Activated CD8-positive, alpha-beta memory T cell treated with anti-CD3 and anti-CD28 coated beads for 48 hours (primary cell): ENCODE measurements around the gene FCRLB.
"Not testable (repeated sequence)": the region's sequence is repeated elsewhere in the genome, so short reads cannot be mapped to it uniquely, and the experiment has no call there.

Experiments used
- DNase-seq, 3 experiments: peaks; one replicate each; pipeline ENCODE4 v3.0.0-alpha.2; 2020; ENCODE audit warnings: low read depth in 2 of 3, low spot score in 2 of 3

The FCRLB gene

DNA sequence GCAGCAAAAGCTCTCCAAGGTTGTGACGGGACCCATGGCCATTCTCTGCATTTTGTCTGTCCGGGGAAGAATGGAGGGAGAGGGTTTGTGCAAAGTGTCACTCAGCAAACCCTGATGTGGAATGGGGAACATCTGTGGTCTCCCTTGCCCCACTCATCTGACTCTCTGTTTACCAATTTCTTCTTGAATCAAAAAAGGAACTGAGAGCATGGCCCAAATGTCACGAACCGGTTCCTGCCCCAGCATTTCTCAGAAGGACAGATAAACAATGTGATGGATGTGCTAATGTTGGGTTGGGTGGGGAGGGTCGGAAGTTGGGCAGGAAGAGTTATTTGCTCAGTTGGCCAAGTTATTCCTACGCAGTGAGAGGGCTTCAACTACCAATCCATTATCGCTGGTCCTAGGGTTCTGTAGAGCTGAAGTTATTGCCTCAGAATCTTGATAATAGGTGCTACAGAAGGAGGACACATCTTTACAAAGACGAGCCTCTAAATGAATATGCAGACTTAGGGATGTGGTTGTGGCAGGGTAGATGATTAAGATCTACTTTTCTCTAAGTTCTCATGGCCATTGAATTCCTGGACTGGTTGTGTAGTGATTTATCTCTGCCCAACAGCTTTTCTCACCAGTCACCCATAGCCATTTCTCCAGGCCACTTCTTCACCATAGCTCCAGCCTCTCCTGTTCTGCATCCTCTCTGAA is 18.7 kb downstream of the FCRLB start:
- DNase-seq = no peak

DNA sequence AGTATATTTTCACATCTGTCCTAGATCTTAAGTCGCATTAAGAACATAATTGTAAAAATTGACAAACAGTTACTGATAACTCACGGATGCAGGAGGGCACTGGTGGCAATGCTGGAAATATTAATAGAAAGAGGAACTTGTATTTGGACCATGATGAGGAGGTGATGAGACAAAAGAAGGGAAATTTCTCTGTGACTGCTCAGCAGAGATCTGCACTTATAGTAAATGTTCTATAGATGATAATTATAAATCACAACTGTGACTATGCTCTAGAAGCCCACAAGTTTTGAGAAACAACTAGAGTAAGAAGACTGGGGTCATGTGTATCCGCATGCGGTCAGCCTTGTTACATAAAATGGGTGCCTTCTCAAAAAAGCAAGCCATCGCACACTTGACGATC is 19.6 kb downstream of the FCRLB start:
- no peak for DNase-seq

DNA sequence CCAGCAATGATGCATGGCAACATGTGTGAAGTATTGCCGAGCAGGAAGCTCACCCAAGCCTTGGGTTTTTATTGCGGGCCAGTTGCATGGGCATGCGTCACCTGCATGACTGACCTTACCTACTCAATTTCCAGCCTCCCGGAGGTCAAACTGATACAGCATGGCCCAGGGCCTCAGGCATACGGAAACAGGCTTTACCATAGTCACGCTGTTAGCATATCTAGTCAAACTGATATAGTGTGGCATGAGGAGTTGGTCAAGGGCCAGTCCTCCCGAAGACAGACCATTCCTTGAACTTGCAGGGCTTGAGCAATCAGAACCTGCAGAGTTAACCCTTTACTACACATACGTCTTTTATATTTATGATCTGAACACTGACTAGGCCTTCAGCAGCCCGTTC is 21.9 kb downstream of the FCRLB start:
- DNase-seq = no peak

DNA sequence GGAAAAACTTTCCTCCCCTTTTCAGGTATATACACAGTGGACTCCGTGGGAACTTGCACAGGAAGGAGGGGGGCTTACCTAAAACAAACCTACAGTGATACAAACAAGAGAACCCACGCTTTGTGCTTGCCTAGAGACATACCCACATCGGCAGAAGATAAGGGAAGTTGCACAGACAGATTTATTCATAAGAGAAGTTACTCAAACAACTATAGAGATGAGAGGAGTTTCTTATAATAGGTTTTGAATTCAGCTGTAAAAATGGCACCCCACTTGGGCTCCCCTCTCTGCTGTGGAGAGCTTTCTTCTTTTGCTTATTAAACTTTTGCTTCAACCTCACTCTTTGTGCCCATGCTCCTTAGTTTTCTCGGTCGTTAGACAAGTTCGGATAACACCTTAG is 26.5 kb downstream of the FCRLB start:
- DNase-seq = no peak

DNA sequence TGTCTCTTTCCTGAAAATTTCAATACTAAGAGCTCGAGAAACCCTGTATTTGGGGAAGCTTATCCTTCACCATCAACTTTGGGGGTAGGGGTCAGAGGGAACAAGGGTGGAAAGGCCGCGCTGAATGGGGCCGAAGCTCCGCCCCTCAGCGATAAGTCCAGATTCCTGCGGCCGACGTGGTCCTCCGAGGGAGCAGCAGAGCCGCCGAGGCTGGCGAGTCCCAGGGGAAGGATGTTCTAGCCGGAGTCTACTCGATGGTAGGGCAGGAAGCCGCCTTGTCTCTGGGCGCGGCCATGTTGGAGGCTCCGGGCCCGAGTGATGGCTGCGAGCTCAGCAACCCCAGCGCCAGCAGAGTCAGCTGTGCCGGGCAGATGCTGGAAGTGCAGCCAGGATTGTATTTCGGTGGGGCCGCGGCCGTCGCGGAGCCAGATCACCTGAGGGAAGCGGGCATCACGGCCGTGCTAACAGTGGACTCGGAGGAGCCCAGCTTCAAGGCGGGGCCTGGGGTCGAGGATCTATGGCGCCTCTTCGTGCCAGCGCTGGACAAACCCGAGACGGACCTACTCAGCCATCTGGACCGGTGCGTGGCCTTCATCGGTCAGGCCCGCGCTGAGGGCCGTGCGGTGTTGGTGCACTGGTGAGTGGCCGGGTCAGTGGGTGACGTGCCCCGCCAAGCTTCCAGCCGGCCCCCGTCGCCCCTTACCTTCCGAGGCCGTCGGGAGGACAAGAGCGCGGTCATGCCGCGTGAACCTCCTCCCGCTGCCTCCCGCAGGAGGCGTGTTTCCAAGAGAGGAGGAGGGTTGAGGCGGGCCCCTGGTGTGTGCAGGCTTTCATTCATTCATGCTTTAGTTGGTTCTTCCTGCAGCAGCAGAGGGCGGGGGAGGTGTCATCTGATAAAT is 28.4 kb downstream of the FCRLB start, which contains the start of gene DUSP12:
TSS of gene DUSP12 (plus strand) at position 278 of the 899 bp plus-strand sequence. CDS start at position 294, 16 bp downstream.
- DNase-seq = peak; percentile 67 to 80 (median 76)

DNA sequence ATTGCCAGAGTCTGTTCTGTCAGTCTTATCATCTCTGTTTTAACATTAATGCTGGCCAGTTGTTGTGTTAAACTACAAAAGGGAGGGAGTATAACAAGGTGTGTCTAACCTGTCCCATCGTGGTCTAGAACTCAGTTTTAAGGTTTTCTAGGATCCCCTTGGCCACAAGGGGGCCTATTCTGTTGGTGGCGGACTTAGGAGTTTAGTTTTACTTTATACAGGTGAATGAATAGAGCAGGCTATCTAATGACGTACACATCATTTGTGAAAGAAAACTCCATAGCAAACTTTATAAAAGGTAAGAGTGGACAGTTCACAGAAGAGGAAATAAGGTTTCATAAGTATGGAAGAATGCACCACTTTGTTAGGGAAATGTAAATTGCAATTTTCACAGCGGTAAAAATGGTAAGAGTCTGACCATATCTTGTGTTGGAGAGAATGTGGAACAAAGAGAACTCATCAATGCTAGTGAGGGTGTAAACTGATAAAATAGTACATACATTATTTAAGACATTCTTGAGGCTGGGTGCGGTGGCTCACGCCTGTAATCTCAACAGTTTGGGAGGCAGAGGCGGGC is 42.3 kb downstream of the FCRLB start:
- DNase-seq = no peak

DNA sequence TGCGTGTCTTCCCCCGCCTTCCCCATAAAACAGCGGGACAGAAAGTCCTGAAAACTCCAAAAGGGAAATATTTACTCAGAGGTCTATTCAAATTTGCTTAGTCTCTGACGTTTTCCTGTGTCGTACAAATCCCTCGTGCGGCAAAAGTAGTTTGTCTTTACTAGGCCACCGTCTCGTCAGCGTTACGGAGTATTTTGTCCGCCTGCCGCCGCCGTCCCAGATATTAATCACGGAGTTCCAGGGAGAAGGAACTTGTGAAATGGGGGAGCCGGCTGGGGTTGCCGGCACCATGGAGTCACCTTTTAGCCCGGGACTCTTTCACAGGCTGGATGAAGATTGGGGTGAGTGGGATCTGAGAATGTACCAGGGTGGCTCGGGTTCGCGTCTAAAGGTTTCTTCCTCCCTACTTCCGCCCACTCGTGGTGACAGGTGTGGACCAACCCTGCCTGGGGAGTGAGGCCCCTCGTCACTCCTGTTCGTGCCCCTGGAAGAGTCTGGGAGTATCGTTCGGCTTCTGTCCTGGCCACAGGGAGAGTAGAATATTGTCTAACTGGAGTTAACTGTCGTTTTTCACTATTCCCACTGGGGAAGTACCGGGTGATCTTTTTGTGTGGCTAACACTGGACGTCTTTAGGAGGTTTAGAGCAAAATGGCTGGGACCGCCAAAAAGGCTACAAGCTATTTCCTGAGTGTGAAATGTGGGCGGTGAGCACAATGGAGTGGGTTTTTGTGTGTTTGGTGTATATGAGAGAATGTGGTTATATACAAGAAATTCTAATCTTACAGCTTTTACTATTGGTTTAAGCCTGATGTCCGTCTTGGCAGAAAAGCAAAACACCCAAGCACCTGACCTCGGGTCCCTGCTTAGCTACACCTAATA is 45.0 kb downstream of the FCRLB start, which contains the start of gene ATF6:
TSS of gene ATF6 (plus strand) at position 219 of the 880 bp plus-strand sequence. CDS start at position 260, 41 bp downstream.
- peak; percentile 46 to 57 (median 49) for DNase-seq

DNA sequence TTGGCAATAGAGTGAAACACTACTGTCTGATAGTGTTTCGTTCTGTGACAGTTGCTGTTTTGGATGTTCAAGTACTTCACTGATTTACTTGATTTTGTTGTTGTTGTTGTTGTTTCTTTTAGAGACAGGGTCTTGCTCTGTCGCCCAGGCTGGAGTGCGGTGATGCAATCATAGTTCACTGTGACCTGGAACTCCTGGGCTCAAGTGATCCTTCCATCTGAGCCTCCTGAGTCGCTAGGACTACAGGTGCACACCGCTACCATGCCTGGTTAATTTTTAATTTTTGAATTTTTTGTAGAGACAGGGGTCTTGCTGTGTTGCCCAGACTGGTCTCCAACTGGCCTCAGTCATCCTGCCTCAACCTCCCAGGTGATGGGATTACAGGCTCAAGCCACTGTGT is 47.1 kb downstream of the FCRLB start:
- no peak for DNase-seq

DNA sequence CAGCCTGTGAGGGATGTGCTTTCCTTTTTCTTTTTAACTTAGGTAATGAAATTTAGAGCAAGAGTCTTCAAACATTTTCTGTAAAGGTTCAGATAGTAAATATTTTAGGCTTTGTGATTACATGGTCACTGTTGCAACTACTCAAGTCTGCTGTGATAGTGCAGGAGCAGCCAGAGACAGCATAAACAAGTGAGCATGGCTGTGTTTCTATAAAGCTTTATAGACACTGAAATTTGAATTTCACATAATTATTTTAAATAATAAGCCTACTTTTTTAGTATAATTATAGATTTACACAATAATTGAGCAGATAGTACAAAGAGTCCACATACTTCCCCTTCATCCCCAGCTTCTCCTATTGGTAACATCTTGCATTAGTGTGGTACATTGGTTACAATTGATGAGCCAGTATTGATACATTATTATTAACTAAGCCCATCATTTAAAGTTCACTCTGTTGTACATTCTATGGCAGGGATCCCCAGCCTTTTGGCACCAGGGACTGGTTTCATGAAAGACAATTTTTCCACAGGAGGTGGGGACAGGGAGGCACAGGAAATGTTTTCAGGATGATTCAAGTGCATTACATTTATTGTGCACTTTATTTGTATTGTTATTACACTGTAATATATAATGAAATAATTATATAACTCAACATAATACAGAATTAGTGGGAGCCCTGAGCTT is 47.8 kb downstream of the FCRLB start:
- no peak for DNase-seq

DNA sequence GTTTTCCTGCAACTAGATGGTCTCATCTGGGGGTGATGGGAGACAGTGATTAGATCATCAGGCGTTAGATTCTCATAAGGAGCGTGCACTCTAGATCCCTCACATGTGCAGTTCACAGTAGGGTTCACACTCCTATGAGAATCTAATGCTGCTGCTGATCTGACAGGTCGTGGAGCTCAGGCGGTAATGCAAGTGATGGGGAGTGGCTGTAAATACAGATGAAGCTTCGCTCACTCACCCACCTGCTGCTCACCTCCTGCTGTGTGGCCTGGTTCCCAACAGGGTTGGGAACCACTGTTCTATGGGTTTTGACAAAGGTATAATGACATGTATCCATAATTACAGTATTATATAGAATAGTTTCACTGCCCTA is 48.3 kb downstream of the FCRLB start:
- not testable (repeated sequence) for DNase-seq

DNA sequence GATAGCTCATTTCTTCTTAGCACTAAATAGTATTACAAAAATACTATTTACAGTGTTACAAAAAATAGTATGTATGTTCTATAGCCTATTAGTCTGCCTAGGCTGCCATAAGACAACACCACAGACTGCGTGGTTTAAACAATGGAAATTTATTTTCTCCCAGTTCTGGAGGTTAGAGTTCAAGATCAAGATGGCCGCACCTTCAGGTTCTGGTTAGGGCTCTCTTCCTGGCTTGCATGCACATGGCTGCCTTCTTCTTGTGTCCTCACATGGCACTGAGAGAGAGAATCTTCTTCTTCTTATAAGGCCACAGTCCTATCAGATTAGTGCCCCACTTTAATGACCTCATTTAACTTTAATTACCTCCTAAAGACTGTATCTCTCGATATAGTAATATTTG is 48.9 kb downstream of the FCRLB start:
- DNase-seq = no peak

DNA sequence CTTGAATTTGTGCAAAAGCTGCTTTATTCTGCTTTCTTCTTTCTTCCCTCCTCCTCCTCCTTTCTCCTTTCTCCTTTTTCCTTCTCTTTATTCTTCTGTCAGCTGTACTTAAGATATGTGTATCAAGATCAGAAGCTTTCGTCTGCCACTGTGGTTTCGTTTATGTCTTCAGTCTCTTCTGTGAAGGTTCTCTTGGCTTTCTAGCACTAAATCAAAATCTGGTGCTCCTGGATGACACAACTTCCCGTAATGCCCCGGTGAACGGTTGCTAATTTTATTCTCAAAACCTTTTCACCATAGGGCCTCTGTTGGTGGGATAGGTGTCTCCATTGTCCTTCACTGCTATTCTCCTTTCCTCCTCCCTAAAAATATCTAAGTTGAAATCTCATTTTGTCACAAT is 49.8 kb downstream of the FCRLB start:
- no peak for DNase-seq

DNA sequence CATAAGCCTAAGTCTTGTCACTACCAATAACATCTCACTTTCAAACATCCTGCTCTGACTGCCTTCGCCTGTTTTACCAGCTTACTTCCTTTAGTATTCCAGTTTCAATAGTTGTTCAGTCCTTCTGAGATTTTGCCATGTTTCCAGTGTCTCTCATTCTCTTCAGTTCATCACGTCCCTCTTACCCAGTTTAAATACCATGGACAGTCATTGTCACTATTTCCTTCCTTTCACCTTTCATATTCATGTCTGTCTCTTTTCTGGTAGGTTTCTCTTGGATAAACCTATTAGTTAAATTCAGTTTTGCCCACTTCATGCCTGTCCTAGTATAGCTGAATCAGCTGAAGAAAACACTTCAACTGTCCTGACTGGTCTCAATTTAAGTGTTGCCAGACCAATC is 50.6 kb downstream of the FCRLB start:
- no peak for DNase-seq

DNA sequence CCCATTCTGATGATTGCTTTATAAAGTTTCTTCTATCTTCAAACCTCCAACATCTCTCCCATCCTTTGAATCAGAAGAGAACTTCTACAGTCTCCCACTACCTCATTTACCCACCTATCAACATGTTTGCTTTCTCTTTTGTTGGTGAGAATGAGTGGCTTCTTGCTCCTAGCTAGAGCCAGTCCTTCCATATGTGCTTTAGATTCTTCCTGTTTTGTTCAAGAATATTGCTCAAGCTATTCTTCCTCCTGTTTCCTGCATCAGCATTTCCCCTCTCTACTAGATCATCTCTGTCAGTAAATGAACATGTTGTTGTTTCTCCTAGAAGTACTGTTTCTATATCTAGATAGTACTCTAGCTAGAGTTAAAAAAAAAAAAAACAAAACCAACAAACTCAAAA is 51.1 kb downstream of the FCRLB start:
- DNase-seq = no peak

DNA sequence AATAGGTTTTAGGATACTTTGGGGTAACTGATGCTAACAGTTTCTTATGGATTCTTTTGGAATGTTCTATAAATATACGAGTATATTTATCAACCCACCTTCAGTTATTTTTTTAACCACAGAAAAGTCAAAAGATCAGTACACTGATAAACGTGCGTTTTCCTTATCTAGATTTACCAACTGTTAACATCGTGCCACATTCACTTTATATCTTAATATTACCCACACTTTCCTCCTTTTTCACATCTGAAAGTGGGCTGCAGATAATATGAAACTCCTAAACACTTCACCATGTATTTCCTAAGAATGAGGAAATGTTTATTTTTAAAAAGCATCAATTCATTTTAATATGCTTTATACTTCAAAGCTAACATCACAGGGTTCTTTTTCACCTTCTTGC is 52.4 kb downstream of the FCRLB start:
- no peak for DNase-seq

DNA sequence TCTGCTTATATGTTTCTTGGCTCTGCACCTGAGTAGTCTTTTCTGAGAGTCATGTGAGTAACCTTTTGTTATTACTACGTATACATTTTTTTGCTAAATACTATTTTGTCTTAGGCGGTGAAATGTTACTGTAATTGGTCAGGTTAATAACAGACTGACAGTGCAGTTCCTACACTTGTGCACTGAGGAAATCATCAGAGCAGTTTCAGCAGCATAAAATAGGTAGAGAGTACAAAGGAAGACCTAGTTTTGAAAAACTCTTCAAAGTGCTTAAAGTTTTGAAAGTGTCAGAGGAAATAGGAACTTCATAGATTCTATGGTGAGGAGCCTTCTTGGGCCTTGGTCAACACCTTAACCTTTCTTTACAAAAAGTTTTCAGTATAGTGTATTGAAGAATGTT is 55.9 kb downstream of the FCRLB start:
- DNase-seq = no peak
